GM21723 (cell line): ENCODE measurements around the gene CPNE2.
"Not testable (repeated sequence)": the region's sequence is repeated elsewhere in the genome, so short reads cannot be mapped to it uniquely, and the experiment has no call there.

ENCODE experiments used
- ATAC-seq: cut with Tn5 transposase; IDR thresholded peaks from one replicate; pipeline ENCODE4 v1.9.1; 2021; ENCODE audit warnings: mild to moderate bottlenecking, moderate library complexity; ENCODE audit not compliant: unreplicated experiment

Gene CPNE2

GRCh38 chr16:57091975-57092785 lies at the start of gene CPNE2:
TSS of gene CPNE2 (plus strand) at chr16:57092583. CDS start at chr16:57110743, 18,160 bp downstream.
- ATAC-seq, result peak; percentile 52

- no peak for ATAC-seq
Measured at GRCh38 chr16:57043248-57043647, 49.1 kb upstream of the CPNE2 start.

GRCh38 chr16:57044931-57045693 lies 47.3 kb upstream of the CPNE2 start:
- no peak for ATAC-seq

DNA sequence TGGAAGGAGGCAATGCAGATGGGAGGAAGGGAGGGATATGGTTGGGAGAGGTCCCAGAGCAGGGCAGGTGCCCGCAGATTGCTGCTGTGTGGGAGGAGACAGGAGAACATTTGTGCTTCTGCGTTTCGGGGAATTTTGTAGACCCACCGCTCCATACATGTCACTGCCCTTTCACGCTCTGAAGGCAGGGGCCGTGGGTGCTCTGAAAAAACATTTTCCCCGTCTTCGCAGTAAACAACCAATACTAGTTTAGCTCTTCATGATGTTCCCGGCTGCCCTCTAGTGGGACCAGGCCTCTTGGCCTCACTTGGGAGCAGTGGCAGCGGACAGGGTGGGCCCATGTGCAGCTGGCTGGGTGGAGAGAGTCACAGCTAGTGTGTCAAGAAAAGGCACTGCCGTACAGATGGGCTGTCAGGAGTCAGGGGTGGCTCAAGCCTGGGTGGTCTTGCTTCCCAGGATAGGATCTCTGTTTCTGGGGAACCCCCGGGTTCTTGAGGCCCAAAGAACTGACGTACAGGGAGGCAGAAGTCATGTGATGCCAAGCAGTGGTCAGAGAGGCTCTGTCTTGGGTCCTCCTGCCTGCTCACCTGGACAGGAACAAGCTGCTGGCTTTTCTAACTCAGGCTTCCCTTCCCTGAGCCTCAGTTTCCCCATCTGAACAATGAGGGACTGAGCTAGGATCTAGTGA lies 46.5 kb upstream of the CPNE2 start:
- ATAC-seq, result no peak

- ATAC-seq, result no peak
Measured at GRCh38 chr16:57048095-57048494, 44.3 kb upstream of the CPNE2 start.

DNA sequence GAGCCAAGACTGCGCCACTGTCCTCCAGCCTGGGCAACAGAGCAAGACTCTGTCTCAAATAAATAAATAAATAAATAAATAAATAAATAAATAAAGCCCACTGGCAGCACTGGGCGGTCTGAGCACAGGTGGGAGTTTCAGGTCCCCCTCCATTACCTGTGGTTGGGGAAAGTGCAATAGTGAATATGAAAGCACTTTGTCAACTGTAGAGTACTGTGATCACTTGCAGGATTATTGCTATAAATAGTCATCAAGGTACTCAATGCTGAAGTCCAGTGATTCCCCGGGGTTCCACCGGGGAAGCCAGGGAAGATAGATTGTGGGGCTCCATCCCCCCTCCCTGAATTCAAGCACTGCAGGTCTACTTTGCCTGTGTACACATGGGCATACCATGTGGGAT lies 42.7 kb upstream of the CPNE2 start:
- ATAC-seq, result peak; percentile 53

GRCh38 chr16:57051696-57052228 lies 40.6 kb upstream of the CPNE2 start:
- no peak for ATAC-seq

GRCh38 chr16:57053206-57053605 lies 39.2 kb upstream of the CPNE2 start:
- ATAC-seq, result no peak

GRCh38 chr16:57054338-57054737 lies 38.0 kb upstream of the CPNE2 start:
- no peak for ATAC-seq

- ATAC-seq, result no peak
Measured at GRCh38 chr16:57054771-57055170, 37.6 kb upstream of the CPNE2 start.

DNA sequence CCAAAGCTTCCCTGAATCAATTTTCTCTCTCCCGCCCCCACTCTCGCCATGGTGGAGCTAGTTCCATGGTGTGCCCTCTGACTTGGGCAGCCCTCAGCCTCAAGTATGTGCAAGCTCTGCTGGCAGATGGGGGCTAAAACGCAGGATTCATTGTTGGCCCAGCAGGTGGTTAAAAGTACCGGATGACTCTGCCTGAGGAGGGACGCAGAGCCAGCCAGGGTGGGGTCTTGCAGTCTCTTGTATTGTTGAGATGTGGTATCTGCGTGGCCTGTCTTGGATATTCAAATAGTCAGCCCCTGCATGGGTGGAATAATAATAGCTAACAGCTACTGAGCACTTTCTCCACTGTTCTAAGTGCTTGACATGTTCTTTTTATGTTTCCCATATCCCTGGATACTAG lies 36.7 kb upstream of the CPNE2 start:
- no peak for ATAC-seq

DNA sequence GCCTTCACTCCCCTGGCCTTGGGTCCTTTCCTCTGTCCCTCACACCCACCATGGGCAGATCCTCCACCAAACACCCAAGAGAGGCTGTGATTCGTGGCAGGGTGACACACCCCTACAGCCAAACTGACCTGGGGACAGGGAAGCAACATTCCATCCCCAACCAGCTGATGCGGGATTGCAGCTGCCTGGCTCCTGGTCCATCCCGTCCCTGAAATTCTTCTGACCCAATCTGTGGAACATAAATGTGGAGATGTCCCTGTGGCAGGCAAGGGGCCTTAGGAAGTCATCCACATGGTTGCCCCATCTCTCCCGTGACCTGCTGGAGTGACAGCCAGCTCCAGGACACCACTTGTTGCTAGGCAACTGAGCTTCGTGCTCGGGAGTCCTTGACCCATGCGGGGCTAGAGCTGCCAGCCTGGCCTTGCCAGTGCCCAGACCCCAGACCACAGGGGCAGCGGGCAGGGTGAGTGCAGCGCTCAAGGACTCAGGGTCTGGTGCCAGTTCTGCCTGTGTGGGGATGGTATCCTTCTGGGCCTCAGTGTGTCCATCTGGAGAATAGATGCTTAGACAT lies 34.0 kb upstream of the CPNE2 start:
- no peak for ATAC-seq

DNA sequence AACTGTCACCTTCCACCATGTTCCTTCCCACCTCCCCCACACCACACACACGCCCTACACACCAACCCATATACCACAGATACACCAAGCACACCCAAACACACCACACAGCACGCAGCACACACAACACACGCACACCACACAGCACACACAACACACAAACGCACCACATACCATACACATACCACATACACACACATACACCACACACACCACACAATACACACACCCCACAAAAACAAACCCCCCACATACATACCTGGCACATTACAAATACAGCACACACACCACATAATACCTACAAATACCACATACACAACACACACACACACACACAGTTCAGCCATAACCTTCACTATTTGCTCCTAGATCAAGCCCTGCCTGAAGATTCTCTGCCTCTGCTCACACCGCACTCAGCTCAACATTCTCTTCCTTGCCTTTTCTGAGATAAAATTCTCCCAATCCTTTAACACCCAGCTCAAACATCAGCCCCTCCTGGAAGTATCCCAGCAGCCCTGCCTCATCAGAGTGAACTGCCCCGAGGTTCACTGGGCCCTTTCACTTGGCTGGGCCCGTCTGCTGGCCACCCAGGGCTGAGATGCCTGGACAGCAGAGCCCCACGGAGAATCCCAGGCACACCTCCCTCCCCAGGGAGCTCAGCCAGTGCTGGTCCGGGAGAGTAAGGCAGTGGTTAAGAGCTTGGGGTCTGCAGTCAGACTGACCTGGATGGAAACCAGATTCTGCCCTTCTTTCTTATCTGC lies 31.9 kb upstream of the CPNE2 start:
- ATAC-seq, result no peak

DNA sequence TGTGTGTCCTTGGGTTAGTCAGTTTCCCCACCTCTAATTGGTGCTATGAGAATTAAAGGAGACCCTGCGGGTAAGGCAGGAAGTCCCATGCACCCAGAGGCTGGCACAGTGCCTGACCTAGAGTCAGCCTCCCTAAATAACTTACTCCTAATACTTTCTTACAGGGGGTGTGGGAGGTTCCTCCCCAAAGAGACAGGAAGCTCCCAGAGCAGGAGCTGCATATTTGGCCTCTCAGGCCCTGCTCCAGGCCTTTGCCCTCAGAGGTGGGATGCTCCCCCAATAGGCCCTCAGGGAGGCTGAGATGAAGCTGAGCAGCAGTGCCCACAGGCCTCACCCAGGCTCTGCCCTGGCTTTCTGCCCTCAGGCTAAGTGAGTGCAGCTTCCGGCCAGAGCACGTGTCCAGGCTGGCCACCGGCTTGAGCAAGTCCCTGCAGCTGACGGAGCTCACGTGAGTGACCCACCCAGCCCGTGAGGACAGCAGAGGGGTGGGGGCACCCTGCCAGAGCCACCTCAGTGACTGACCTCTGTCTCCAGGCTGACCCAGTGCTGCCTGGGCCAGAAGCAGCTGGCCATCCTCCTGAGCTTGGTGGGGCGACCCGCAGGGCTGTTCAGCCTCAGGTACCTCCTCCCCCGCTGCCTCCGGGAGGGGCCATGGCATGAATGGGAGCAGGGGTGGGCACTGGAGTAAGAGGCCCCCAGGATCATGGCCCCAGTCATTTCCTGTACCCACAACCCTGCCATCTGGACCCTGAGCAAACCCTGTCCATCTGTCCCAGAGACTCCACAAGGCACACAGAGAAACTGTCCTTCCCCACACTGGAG lies 31.1 kb upstream of the CPNE2 start:
- no peak for ATAC-seq

DNA sequence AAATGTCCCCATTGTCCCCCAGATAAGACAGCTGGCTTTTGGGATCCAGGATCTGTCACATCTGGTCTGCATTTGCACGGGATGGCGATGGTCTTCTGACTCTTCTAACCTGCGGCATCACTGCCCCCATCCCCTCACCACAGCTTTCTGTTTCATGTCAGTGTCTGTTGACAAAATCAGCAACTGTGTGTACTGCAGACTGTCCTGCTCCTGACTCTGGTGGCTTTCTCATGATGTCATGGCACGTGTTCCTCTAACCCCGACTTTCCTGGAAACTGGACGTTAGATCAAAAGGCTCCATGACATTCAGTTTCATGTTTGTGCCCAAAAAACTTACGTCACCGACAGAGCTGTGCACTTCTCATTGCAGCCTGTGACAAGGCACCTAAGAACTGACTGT lies 30.1 kb upstream of the CPNE2 start:
- ATAC-seq, result no peak

- ATAC-seq, result not testable (repeated sequence)
Measured at GRCh38 chr16:57063189-57063588, 29.2 kb upstream of the CPNE2 start.

DNA sequence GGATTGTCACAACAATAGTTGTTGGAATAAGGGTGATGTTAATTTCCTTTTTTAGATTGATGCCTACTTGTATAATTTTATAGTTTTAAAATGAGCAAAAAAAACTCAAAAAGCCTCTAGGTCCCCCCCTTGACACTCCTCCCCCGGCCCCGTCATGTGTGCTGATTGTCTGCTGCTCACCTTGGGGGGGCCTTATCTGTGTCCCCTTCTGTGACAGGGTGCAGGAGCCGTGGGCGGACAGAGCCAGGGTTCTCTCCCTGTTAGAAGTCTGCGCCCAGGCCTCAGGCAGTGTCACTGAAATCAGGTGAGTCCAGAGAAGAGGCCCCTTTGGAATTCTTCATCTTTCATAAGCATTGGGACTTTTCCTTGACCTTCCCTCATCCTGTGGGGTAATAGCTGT lies 27.4 kb upstream of the CPNE2 start:
- ATAC-seq, result no peak

DNA sequence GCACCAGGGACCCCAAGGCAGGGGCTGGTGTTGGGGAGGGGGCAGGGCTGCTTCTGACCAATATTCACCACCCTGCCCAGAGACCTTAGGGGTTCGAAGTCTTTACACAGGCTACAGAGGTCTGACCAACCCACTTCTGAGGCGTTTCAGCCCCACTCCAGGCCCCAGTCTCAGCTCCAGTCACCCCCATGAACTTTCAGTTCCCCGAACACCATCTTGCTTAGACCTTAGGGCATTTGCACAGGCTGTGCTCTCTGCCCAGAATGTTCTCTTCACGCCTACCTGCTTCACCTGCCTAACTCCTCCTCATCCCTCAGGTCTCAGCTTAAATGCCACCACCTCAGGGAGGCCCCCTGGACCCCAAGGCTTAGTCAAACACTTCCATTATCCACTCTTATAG lies 25.8 kb upstream of the CPNE2 start:
- ATAC-seq, result no peak

GRCh38 chr16:57067347-57067746 lies 25.0 kb upstream of the CPNE2 start:
- ATAC-seq, result no peak
